ENCODE measurements around the gene SMIM28.
"Not testable (repeated sequence)": the region's sequence is repeated elsewhere in the genome, so short reads cannot be mapped to it uniquely, and the experiment has no call there.

SMIM28 gene

GRCh38 chr6:138422861-138423260 lies 45.2 kb downstream of the SMIM28 start:
- TF ChIP-seq CTCF (IDR thresholded peaks at IDR 0.05; ENCODE audit: borderline replicate concordance, insufficient read depth, low read depth, low read length), result no peak
- no peak overlapping the region for H3K4me3 ChIP-seq (ENCODE audit: low read depth, low read length)

GRCh38 chr6:138424004-138424904 lies 46.5 kb downstream of the SMIM28 start:
- no peak overlapping the region for H3K4me3 ChIP-seq (ENCODE audit: low read depth, low read length)
- TF ChIP-seq CTCF (IDR thresholded peaks at IDR 0.05; ENCODE audit: borderline replicate concordance, insufficient read depth, low read depth, low read length), result no peak

- H3K4me3 ChIP-seq (ENCODE audit: low read depth, low read length), result not testable (repeated sequence)
Observed at GRCh38 chr6:138425256-138425655, 47.6 kb downstream of the SMIM28 start.

GRCh38 chr6:138426500-138427123 lies 48.9 kb downstream of the SMIM28 start:
- no peak overlapping the region for H3K4me3 ChIP-seq (ENCODE audit: low read depth, low read length)
- TF ChIP-seq CTCF (IDR thresholded peaks at IDR 0.05; ENCODE audit: borderline replicate concordance, insufficient read depth, low read depth, low read length), result no peak

- no peak overlapping the region for H3K4me3 ChIP-seq (ENCODE audit: low read depth, low read length)
- TF ChIP-seq CTCF (IDR thresholded peaks at IDR 0.05; ENCODE audit: borderline replicate concordance, insufficient read depth, low read depth, low read length), result no peak
Observed at GRCh38 chr6:138427701-138428100, 50.0 kb downstream of the SMIM28 start.

GRCh38 chr6:138428944-138429598 lies 51.4 kb downstream of the SMIM28 start:
- peak; percentile 21; the same call in 1 of the 2 replicates for TF ChIP-seq CTCF (IDR thresholded peaks at IDR 0.05; ENCODE audit: borderline replicate concordance, insufficient read depth, low read depth, low read length)
- H3K4me3 ChIP-seq (ENCODE audit: low read depth, low read length), result no peak overlapping the region

- TF ChIP-seq CTCF (IDR thresholded peaks at IDR 0.05; ENCODE audit: borderline replicate concordance, insufficient read depth, low read depth, low read length), result no peak
- no peak overlapping the region for H3K4me3 ChIP-seq (ENCODE audit: low read depth, low read length)
Observed at GRCh38 chr6:138429761-138430160, 52.1 kb downstream of the SMIM28 start.

Measured in GM12875 (cell line).